HG02798 (cell line): ENCODE measurements around the gene KLB.
A peak's percentile ranks its signal among the peaks of the same experiment; 100 is the strongest.
"Not testable (repeated sequence)": the region's sequence is repeated elsewhere in the genome, so short reads cannot be mapped to it uniquely, and the experiment has no call there.

Experiments used
- ATAC-seq: cut with Tn5 transposase; IDR thresholded peaks from one replicate; pipeline ENCODE4 v1.9.1; 2021; ENCODE audit warnings: mild to moderate bottlenecking; ENCODE audit not compliant: unreplicated experiment, poor library complexity

KLB gene

GRCh38 chr4:39458161-39458504, 51.4 kb downstream of the KLB start:
- not testable (repeated sequence) for ATAC-seq

DNA sequence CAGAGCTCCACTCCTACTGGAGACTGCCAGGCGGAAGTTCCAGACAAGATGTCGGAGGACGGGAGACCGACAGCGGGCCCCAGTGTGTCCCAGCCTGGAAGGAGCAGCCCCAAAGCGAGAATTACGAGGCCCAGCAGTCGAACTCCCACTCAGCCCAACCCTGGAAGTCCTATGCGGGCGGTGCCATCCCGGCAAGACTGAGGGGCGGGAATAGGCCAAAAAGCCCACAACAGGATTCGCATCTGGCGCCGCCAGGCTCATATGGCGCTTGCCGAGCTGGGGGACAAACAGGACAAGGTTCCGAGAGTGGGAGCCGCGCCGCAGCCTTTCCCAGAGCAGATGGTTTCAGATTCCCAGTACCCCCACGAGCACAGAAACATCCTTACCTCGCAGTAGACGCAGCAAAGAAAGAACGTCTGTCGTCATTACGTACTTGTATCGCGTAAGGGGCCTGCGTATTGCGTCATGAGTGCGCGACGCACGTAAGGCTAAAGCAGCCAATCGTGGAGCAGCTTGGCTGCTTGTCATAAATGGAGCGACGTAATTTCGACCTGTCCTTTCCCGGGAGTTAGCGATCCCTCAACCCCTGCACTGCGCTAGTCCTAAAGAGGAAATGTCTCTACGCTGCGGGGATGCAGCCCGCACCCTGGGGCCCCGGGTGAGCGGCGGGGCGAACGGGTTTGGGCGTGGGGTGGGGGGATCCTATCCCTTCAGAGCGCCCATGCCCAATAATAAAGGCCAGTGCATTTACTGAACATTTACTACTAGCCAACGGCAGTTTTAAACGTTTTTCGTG, 52.0 kb downstream of the KLB start, which contains the start of the genes LIAS and RPL9:
Gene LIAS, plus strand, starts transcription at position 552 of the 796 bp plus-strand sequence. Its CDS starts 62 bp downstream, at position 614.
Gene RPL9, minus strand, starts transcription at position 418 of the 796 bp plus-strand sequence. CDS start 483 bp downstream, outside the sequence.
- peak; percentile 94 for ATAC-seq

DNA sequence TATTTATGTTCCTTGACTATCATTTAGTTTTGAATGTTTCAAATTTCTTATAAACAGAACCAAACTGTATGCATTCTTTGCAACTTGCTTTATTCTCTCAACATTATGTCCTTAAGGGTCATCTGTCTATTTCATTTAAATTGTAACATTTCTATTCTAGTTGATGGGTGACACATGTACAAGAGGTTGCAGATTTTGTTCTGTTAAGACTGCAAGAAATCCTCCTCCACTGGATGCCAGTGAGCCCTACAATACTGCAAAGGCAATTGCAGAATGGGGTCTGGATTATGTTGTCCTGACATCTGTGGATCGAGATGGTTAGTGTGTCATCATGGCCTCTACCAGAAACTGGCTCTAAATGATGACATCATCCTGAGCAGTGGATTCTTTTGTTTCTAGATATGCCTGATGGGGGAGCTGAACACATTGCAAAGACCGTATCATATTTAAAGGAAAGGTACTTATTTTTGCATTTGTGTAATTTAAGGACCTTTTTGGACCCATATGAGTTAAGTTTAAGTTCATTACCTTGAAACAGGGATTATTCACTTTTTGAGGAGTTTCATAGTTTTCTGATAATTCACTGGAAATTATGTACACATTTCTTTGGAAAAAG, 58.3 kb downstream of the KLB start:
- ATAC-seq = no peak

DNA sequence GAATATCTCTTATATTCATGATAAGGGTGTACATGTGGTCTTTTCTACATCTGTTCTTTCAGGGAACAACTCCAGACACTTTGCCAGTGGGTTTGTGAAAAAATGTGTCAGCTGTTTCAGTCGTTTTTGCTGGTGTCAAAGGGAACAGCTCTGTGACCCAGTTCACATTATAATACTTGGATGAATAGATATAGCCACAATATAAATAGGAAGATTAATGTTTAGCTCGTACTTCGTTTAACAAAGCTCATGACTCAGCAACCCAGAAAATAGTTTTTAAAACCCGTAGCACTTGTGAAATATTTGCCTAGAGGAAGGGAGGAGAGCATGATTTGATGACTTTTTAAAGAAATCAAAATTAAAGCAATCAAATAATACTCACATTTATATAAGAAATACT, 60.0 kb downstream of the KLB start:
- ATAC-seq = no peak

GRCh38 chr4:39467464-39467863, 60.7 kb downstream of the KLB start:
- no peak for ATAC-seq

DNA sequence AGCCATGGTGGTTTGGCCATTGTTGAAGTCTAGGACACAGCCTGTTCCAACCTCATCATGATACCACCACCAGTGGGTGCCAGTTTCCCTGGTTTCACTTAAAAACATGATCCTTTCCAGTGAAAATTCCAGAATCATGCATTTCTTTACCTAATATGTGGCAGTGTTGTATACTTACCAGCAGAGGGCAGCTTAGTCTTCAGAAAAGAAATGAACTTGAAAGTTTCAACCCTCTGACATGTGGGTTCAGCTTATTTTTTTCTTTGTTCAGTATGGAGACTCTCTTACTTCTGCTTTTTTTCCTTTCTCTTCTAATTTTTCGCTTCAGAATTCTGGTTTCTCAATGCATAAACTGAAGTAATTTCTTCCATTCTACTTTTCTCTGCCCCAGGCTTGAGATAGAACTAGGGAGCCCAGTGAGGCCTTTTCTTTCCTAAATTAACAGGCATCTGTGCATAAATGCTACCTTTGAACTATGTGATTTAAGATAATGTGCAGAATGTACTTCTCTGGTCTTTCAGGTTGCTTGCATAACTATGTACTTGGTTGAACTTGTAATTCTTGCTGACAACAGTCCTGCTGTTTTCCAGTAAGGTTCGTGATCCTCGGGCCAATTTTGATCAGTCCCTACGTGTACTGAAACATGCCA, 62.8 kb downstream of the KLB start:
- peak; percentile 80 for ATAC-seq

GRCh38 chr4:39470402-39470801, 63.7 kb downstream of the KLB start:
- no peak for ATAC-seq

- ATAC-seq = no peak
These were observed 65.7 kb downstream of the KLB start for GRCh38 chr4:39472396-39472795.

DNA sequence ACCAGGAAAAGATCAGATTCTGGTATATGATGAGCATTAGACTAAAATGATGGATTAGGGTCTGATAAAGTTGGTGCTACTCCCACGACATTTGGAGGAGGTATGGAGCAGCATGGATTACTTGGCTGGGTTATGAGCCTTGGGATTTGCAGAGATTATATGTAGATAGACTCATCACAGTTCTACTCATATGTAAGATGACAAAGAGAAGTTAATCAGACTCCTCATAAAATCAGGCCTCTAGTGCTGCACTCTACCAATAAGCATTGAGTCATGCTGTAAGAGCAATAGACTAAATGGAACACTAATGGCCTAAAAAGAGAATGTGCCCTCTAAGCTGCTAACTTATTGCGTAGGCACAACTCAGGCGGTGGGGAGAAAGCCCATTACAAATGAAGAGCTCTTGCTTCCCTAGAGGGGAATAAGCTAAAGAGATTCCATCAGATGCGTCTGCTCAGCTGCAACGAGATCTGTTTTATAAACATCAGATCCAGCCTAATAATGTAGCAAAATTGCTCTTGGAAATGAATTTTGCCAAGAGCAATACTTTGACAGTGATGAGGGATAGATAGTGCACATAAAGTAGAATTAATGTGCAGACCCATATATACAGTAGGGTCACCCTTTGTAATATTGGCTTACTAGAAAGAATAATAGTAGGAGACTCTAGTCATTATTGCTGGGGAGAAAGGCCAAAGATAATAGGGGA, 69.6 kb downstream of the KLB start:
- no peak for ATAC-seq

- no peak for ATAC-seq
These were observed 73.5 kb downstream of the KLB start for GRCh38 chr4:39480251-39480650.

- no peak for ATAC-seq
These were observed 74.4 kb downstream of the KLB start for GRCh38 chr4:39480902-39481695.

DNA sequence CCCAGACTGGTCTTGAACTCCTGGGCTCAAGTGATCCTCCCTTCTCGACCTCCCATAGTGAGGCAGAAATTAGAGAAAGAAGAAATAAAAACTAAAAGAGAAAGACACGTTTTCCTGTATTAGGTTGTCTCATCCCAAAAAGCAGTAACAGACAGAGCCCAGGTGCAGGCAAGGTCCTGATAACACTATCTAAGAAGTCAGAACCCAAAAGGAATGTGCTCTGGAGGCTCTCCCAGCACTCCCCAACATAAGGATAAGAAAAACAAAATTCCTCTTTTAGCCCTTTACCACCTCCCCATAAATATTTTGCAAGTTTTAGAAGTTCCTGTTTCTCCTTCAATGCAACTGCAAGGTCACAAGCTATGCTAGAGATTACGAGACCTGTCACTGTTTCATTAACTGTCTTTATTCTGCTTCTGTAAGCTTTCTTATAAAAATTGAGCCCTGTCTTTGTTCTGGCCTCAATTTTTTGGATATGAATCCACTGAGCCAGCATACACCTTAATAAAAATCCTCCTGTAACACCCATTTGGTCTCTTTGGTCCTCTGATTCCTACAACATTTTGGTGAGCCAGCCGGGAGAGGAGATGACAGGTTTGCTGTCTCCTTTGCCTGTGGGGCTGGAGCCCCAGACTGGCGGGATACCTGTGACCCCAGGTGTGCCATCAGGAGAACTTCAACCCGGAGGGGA, 78.0 kb downstream of the KLB start:
- ATAC-seq = no peak

GRCh38 chr4:39486221-39486804, 79.6 kb downstream of the KLB start:
- ATAC-seq = no peak

DNA sequence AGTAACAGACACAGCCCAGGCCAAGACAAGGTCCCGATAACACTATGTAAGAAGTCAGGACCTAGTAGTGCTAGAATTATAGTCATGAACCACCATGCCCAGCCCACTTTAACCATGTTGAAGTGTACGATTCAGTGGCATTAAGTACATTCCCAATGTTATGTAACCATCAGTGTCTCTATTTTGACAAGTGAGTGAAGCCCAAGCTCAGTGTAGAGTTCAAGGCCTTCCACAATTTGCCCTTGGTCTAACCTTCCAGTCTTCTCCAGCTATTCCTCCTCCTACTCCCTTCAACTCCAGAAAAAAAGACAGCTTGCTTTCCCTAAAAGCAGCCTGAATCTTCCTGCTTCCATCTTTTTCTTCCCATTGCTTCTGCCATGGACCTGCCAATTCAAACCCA, 83.6 kb downstream of the KLB start:
- no peak for ATAC-seq

DNA sequence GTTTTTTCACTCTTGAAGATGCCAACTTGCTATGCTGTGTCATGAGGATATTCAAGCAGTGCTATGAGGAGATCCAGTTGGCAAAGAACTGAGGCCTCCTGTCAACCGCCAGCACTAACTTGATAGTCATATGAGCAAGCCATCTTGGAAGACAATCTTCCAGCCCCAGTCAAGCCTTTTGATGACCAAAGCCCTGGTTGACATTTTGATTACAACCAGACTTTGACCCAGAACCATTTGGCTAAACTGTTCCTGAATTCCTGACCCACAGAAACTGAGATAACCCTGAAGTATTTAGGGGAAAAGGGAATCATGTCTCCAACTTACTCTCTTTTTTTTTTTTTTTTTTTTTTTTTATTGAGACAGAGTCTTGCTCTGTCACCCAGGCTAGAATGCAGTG, 87.6 kb downstream of the KLB start:
- no peak for ATAC-seq

DNA sequence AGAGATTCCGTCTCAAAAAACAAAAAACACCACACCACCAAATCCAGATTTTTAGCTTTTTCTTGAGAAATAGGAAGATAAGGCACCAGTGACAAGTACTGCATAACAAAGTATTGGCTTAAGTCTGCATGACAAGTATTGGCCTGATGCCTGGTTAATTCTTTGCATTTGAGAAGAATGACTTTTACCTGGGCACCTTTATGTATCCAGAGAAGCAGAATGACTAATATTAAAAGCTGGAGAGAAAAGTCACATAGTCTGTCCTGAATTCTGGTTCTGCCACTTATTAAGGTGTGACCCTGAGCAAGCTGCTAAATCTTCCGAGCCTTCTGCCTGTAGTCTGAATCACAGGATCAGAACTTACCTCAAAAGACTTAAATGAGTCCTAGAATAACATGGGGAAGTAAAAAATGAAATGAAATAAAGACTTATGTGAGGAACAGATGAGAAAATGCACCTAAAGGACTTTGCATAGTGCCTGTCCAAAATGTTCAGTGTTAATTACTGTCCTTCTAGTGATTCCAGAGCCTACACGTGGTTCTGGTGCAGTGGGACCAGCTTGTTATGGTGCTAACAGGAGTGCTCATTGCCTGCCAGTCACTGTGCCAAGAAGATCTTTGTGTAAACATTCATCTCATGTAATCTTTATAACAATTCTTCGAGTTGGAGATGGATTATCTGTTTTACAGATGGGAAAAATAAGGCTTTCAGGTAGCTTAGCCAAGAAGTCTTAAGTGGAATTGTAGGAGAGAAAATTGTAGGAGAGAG, 88.9 kb downstream of the KLB start:
- ATAC-seq = no peak

- no peak for ATAC-seq
These were observed 91.4 kb downstream of the KLB start for GRCh38 chr4:39497909-39498726.

GRCh38 chr4:39498727-39499020, 91.9 kb downstream of the KLB start:
- no peak for ATAC-seq
